Right lobe of liver (tissue), 6 donors: ENCODE results near the gene HBQ1. TPM values are rescaled to one million over a fixed set of nuclear protein-coding genes. Genes with fewer than 3 reads are reported as not detected.
"Not testable (repeated sequence)": the region's sequence is repeated elsewhere in the genome, so short reads cannot be mapped to it uniquely, and the experiment has no call there.

Source experiments
- ATAC-seq, 4 donors: fragments of 200-7000 bp; cut with Tn5 transposase; one replicate each; pipeline ENCODE4 v1.9.1; 2020; ENCODE audit warnings: mild to moderate bottlenecking in 4 of 4, moderate library complexity in 4 of 4
- DNase-seq, 3 donors: peaks; one replicate each; pipeline ENCODE4 v3.0.0-alpha.2; 2020
- H3K27ac ChIP-seq, 3 donors: fragments of 200-600 bp; one replicate each; pipeline ENCODE4 v1.8.0; 2022
- H3K27me3 ChIP-seq, 2 donors: fragments of 200-600 bp; one replicate each; pipeline ENCODE4 v1.8.0; 2022
- H3K36me3 ChIP-seq, 4 donors: fragments of 200-600 bp; sonication (generic) in 1 of 4; one replicate each; pipeline versions ENCODE4 v1.5.1 to v1.8.0; 2017 to 2022; ENCODE audit warnings: control low read depth in 1 of 4
- H3K4me1 ChIP-seq, 4 donors: fragments of 200-600 bp; sonication (generic) in 1 of 4; one replicate each; pipeline versions ENCODE4 v1.5.1 to v1.8.0; 2017 to 2022; ENCODE audit warnings: control low read depth in 1 of 4
- H3K4me3 ChIP-seq, 3 donors: fragments of 200-600 bp; one replicate each; pipeline ENCODE4 v1.8.0; 2022
- H3K9me3 ChIP-seq, 4 donors: fragments of 200-600 bp; sonication (generic) in 1 of 4; one replicate each; pipeline versions ENCODE4 v1.5.1 to v1.8.0; 2017 to 2022; ENCODE audit warnings: control low read depth in 1 of 4
- POLR2A ChIP-seq: fragments of 450-650 bp; IDR thresholded peaks from one replicate; pipeline ENCODE4 v1.6.1; 2017; ENCODE audit warnings: antibody characterized with exemption, mild to moderate bottlenecking
- WGBS: methylation state at CpG from one replicate; pipeline ENCODE4 v1.1.6; 2018; ENCODE audit warnings: low coverage, low lambda C conversion rate; ENCODE audit not compliant: insufficient coverage; ENCODE audit errors: missing lambda C conversion rate; 5-methylcytosine and 5-hydroxymethylcytosine counted together
- intact Hi-C, 2 donors: fragments of 100-400 bp; cut with DNase I; formaldehyde crosslinking; loops; one replicate each; pipeline versions ENCODE4 v1.11.2 to v1.14.1; 2022
- small RNA-seq, 2 experiments: library from RNA; depleted of rRNA; stranded (forward); fragments of <200 nt; gene quantifications; one replicate each; pipeline ENCODE3, GENCODE V24; 2016
- total RNA-seq, 6 experiments: library from RNA; depleted of rRNA in 2 of 6; stranded (reverse); fragments of >200 nt in 2 of 6; fragmentation: NEBNext Ultra II Directional in 3 of 6; extraction: Animal tissue kit (Norgen Biotek cat#: 25700) in 3 of 6; gene quantifications; one replicate each; pipeline versions ENCODE4 v1.1.0 to v1.2.4, GENCODE V29; 2016 to 2023
- TF ChIP-seq, protein P1 (sequence below), 4 donors: fragments of 200-600 bp in 3 of 4; fragments of 450-650 bp in 1 of 4; IDR thresholded peaks; one replicate each; pipeline versions ENCODE4 v1.5.1 to v1.8.0; 2016 to 2022; ENCODE audit warnings: antibody characterized with exemption in 4 of 4, mild to moderate bottlenecking in 2 of 4
- donor health status: DM: no; HTN: yes; CAD: no.
- donor health status: DM: no; HTN: no; CAD: no.
- donor health status: DM: no; HTN: no; CAD: no.
- donor health status: DM: no; HTN: yes; CAD: no.
- donor health status: DM: no; HTN: yes; CAD: no.

Gene HBQ1
- total RNA-seq, 6 experiments from 2014 or later = 0.47 TPM; not detected in 5

DNA sequence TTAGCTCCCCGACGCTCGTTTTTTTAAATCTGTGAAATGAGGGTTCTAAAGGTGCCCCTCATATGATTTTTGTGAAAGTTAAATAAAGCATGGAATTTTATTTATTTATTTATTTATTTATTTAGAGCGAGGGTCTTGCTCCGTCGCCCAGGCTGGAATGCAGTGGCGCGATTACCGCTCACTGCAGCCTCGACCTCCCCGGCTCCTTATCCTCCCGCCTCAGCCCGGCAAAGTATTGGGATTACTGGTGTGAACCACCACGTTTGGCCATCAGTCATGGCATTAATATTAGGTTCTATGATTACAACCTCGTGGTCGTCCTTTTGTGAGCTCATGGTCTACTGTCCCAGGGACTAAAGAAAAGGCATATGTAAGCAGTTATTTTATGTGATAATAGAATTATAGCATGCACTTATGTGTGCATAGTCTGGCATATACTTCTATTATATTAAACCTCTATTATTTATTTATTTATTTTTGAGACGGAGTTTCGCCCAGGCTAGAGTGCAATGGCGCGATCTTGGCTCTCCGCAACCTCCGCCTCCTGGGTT is 49.5 kb downstream of the HBQ1 start:
- H3K27me3 ChIP-seq = no peaks in the 10 kb centered on the region
- DNase-seq = no peak
- H3K36me3 ChIP-seq = peaks cover 0 to 27% (median 11%) of the 10 kb centered on the region in 4 donors
- H3K9me3 ChIP-seq = no peaks in the 10 kb centered on the region
- no peak overlapping the region for H3K27ac ChIP-seq
- peaks cover 0 to 14% (median 6%) of the 10 kb centered on the region in 4 donors for H3K4me1 ChIP-seq
- TF ChIP-seq, protein P1, sequence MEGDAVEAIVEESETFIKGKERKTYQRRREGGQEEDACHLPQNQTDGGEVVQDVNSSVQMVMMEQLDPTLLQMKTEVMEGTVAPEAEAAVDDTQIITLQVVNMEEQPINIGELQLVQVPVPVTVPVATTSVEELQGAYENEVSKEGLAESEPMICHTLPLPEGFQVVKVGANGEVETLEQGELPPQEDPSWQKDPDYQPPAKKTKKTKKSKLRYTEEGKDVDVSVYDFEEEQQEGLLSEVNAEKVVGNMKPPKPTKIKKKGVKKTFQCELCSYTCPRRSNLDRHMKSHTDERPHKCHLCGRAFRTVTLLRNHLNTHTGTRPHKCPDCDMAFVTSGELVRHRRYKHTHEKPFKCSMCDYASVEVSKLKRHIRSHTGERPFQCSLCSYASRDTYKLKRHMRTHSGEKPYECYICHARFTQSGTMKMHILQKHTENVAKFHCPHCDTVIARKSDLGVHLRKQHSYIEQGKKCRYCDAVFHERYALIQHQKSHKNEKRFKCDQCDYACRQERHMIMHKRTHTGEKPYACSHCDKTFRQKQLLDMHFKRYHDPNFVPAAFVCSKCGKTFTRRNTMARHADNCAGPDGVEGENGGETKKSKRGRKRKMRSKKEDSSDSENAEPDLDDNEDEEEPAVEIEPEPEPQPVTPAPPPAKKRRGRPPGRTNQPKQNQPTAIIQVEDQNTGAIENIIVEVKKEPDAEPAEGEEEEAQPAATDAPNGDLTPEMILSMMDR (IDR thresholded peaks at IDR 0.05) = no peak
- TF ChIP-seq POLR2A = no peak
- H3K4me3 ChIP-seq = peak overlapping the region; percentile 79 to 96 (median 87)
- 69% methylated on average over 22 of the region's 22 CpGs for WGBS
- no peak for ATAC-seq
- intact Hi-C loops = loop anchor here in 1 of 2 donors (10.0 kb wide), 1 partner anchor 135 kb away; no protein-coding TSS in a partner anchor

DNA sequence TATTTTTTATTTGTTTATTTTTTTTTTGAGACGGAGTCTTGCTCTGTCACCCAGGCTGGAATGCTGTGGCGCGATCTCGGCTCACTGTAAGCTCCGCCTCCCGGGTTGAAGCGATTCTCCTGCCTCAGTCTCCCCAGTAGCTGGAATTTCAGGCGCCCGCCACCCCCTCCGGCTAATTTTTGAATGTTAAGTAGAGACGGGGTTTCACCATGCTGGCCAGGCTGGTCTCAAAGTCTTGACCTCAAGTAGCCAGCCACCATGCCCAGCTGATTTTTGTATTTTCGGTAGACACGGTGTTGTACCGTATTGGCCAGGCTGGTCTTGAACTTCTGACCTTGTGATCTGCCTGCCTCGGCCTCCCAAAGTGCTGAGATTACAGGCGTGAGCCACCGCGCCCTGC is 50.1 kb downstream of the HBQ1 start:
- Histone ChIP-seq H3K4me1 (peaks cover 0 to 14% (median 6%) of the 10 kb centered on the region in 4 donors), H3K36me3 (peaks cover 0 to 23% (median 11%) of the 10 kb centered on the region in 4 donors)
- not testable (repeated sequence) for H3K27ac ChIP-seq, H3K27me3 ChIP-seq, H3K4me3 ChIP-seq, ATAC-seq, H3K9me3 ChIP-seq, DNase-seq
- intact Hi-C loops = loop anchor here in 1 of 2 donors (10.0 kb wide), 1 partner anchor 134 kb away; no protein-coding TSS in a partner anchor
- 86% methylated on average over 16 of the region's 18 CpGs for WGBS

Small RNA genes lying within 50 kb of the gene (small RNA-seq; reads per million reads assigned to genes)
- 0 reads per million in 2 experiments for gene RF00019

Other genes with a start within 250 kb of the HBQ1 start
- gene POLR3K, start 126.9 kb upstream of the HBQ1 start, total RNA-seq = 1 to 10 TPM; 3.5 to 6.3 (median 4.3) TPM
- 10 to 100 TPM; 11.7 to 15.9 (median 14.8) TPM for gene SNRNP25, start 126.6 kb upstream of the HBQ1 start, total RNA-seq
- gene RHBDF1, start 107.8 kb upstream of the HBQ1 start, total RNA-seq = 10 to 100 TPM in 1 of 6 experiments, 1 to 10 TPM in 5; 5.0 to 14.3 (median 7.1) TPM
- gene MPG, start 102.2 kb upstream of the HBQ1 start, total RNA-seq = 10 to 100 TPM; 20.7 to 76.4 (median 26.9) TPM
- 10 to 100 TPM; 12.7 to 20.0 (median 13.9) TPM for gene NPRL3, start 41.8 kb upstream of the HBQ1 start, total RNA-seq
- gene HBZ, start 27.8 kb upstream of the HBQ1 start, total RNA-seq = under 1 TPM in 1 of 6 experiments, not detected in 5; 0.81 TPM
- 1 to 10 TPM in 4 of 6 experiments, not detected in 2; 1.1 to 8.4 (median 2.0) TPM for gene HBM, start 14.5 kb upstream of the HBQ1 start, total RNA-seq
- 100 to 1,000 TPM in 2 of 6 experiments, 10 to 100 TPM in 4; 17.8 to 522 (median 55.9) TPM for gene HBA2, start 7.6 kb upstream of the HBQ1 start, total RNA-seq
- 100 to 1,000 TPM in 3 of 6 experiments, 10 to 100 TPM in 1, 1 to 10 TPM in 2; 8.0 to 789 (median 84.3) TPM for gene HBA1, start 3.8 kb upstream of the HBQ1 start, total RNA-seq
- 10 to 100 TPM; 18.9 to 30.2 (median 20.4) TPM for gene LUC7L, start 49.0 kb downstream of the HBQ1 start, total RNA-seq
- 10 to 100 TPM; 31.7 to 64.8 (median 41.9) TPM for gene FAM234A, start 54.4 kb downstream of the HBQ1 start, total RNA-seq
- 1 to 10 TPM in 1 of 6 experiments, under 1 TPM in 5; 0.37 to 1.3 (median 0.80) TPM for gene RGS11, start 95.5 kb downstream of the HBQ1 start, total RNA-seq
- not detected for gene ARHGDIG, start 100.1 kb downstream of the HBQ1 start, total RNA-seq
- gene PDIA2, start 102.7 kb downstream of the HBQ1 start, total RNA-seq = not detected
- 10 to 100 TPM in 3 of 6 experiments, 1 to 10 TPM in 3; 5.5 to 17.4 (median 9.4) TPM for gene AXIN1, start 172.3 kb downstream of the HBQ1 start, total RNA-seq
- gene MRPL28, start 190.1 kb downstream of the HBQ1 start, total RNA-seq = 10 to 100 TPM; 29.9 to 64.7 (median 32.6) TPM
- 10 to 100 TPM; 24.3 to 44.6 (median 28.0) TPM for gene PGAP6, start 201.5 kb downstream of the HBQ1 start, total RNA-seq
- gene NME4, start 216.7 kb downstream of the HBQ1 start, total RNA-seq = 10 to 100 TPM; 50.3 to 83.6 (median 61.0) TPM
- 100 to 1,000 TPM in 3 of 6 experiments, 10 to 100 TPM in 3; 73.6 to 169 (median 97.0) TPM for gene DECR2, start 221.4 kb downstream of the HBQ1 start, total RNA-seq
- 10 to 100 TPM; 19.5 to 38.3 (median 25.5) TPM for gene RAB11FIP3, start 245.2 kb downstream of the HBQ1 start, total RNA-seq